K562 (cell line): ENCODE results near the gene ERGIC3. TPM values are rescaled to one million over a fixed set of nuclear protein-coding genes. Genes with fewer than 3 reads are reported as not detected.

Experiments
- ATAC-seq: fragments of 200-7000 bp; cut with Tn5 transposase; 3 replicates; pipeline ENCODE4 v1.9.1; 2020; ENCODE audit warnings: moderate library complexity
- BruUV-seq: library from RNA; stranded (reverse); fragments of 400-500 nt; replicated peaks from 2 replicates; lab custom pipeline; 2021; lab: Mats Ljungman, UMichigan
- CTCF ChIA-PET: fragments of 300-600 bp; formaldehyde crosslinking; extraction: SDS; loops from one replicate; lab custom pipeline; 2021; ENCODE audit warnings: low intra/inter-chr PET ratio; lab: Yijun Ruan, JAX
- POLR2A ChIA-PET: fragments of 300-600, 350-650 bp; sonication (Branson Sonifier 250); formaldehyde crosslinking; extraction: SDS; loops from one replicate; lab custom pipeline; 2021; ENCODE audit warnings: antibody characterized with exemption, inconsistent platforms; lab: Yijun Ruan, JAX
- DNase-seq, 4 experiments: peaks; one replicate each; pipeline versions ENCODE4 v3.0.0 to v3.0.0-alpha.2; 2011 to 2018; ENCODE audit warnings: low spot score in 3 of 4, mixed read lengths in 3 of 4; ENCODE audit errors: extremely low read depth in 1 of 4
- FAIRE-seq: peaks from 2 replicates; lab custom pipeline; 2011; peaks lifted over from hg19 to GRCh38; lab: Jason Lieb, UNC
- H2AFZ ChIP-seq: 2 replicates; pipeline ENCODE4 v1.6.0; 2011; ENCODE audit warnings: low read depth, low read length, control low read depth, inconsistent platforms
- H3K27ac ChIP-seq: fragments of 200-600 bp; 3 replicates; pipeline ENCODE4 v1.8.0; 2011; ENCODE audit warnings: low read depth, mild to moderate bottlenecking, control low read depth, inconsistent platforms, low read length, moderate library complexity, mixed read lengths; ENCODE audit errors: extremely low read depth
- H3K27me3 ChIP-seq, 2 experiments: fragments of 300-600 bp in 1 of 2; 2 replicates in 1 of 2; 3 replicates in 1 of 2; pipeline versions ENCODE4 v1.6.0 to v1.8.0; 2011; ENCODE audit warnings: inconsistent platforms in 2 of 2, low read length in 2 of 2, mild to moderate bottlenecking in 1 of 2, mixed read lengths in 1 of 2, moderate library complexity in 1 of 2; ENCODE audit not compliant: control insufficient read depth in 2 of 2, insufficient read depth in 2 of 2
- H3K36me3 ChIP-seq: fragments of 300-600 bp; 3 replicates; pipeline ENCODE4 v1.8.0; 2011; ENCODE audit warnings: mild to moderate bottlenecking, low read length, inconsistent platforms; ENCODE audit not compliant: control insufficient read depth, insufficient read depth
- H3K4me1 ChIP-seq, 2 experiments: fragments of 200-600 bp in 1 of 2; replicated peaks in 1 of 2; 2 replicates in 1 of 2; 3 replicates in 1 of 2; pipeline versions ENCODE4 v1.5.1 to v1.8.0; 2011; ENCODE audit warnings: inconsistent platforms in 2 of 2, low read length in 2 of 2, mild to moderate bottlenecking in 1 of 2, mixed read lengths in 1 of 2, moderate library complexity in 1 of 2; ENCODE audit not compliant: control insufficient read depth in 2 of 2, insufficient read depth in 2 of 2
- H3K4me2 ChIP-seq: 2 replicates; pipeline ENCODE4 v1.6.1; 2011; ENCODE audit warnings: low read length, control low read depth, inconsistent platforms, mixed read lengths; ENCODE audit not compliant: insufficient read depth
- H3K4me3 ChIP-seq: fragments of 200-600 bp; sonication (generic), shearing (Covaris generic); 2 replicates; pipeline ENCODE4 v1.5.1; 2016; ENCODE audit warnings: control low read depth, inconsistent platforms
- H3K79me2 ChIP-seq: fragments of 200-600 bp; 3 replicates; pipeline ENCODE4 v1.8.0; 2011; ENCODE audit warnings: low read length, inconsistent platforms; ENCODE audit not compliant: control insufficient read depth, insufficient read depth
- H3K9ac ChIP-seq, 2 experiments: 2 replicates each; pipeline versions ENCODE4 v1.6.0 to v1.6.1; 2011; ENCODE audit warnings: low read depth in 2 of 2, low read length in 2 of 2, control low read depth in 1 of 2, inconsistent platforms in 1 of 2, mild to moderate bottlenecking in 1 of 2, mixed read lengths in 1 of 2; ENCODE audit not compliant: insufficient read depth in 1 of 2
- H3K9me1 ChIP-seq: one replicate; pipeline ENCODE4 v1.6.0; 2011; ENCODE audit warnings: inconsistent platforms, mild to moderate bottlenecking, low read length, moderate library complexity; ENCODE audit not compliant: control insufficient read depth, insufficient read depth
- H3K9me3 ChIP-seq: replicated peaks from 2 replicates; pipeline ENCODE4 v1.5.1; 2011; ENCODE audit warnings: low read depth, low read length, inconsistent platforms; ENCODE audit not compliant: control insufficient read depth, insufficient read depth
- H4K20me1 ChIP-seq: replicated peaks from 2 replicates; pipeline ENCODE4 v1.6.1; 2011; ENCODE audit warnings: low read length, inconsistent platforms, mixed read lengths; ENCODE audit not compliant: control insufficient read depth, insufficient read depth
- BRCA1 ChIP-seq, 2 experiments: fragments of 450-650 bp in 1 of 2; sonication (generic) in 1 of 2; formaldehyde crosslinking in 1 of 2; IDR thresholded peaks; 2 replicates each; pipeline versions ENCODE4 v1.5.0 to v1.6.1; 2017 to 2020; ENCODE audit warnings: mild to moderate bottlenecking in 1 of 2, missing genetic modification reagents in 1 of 2
- FOXM1 ChIP-seq, 2 experiments: fragments of 450-650 bp in 1 of 2; sonication (generic) in 1 of 2; formaldehyde crosslinking in 1 of 2; IDR thresholded peaks; 2 replicates each; pipeline versions ENCODE4 v1.6.1 to v1.9.0; 2017 to 2022; ENCODE audit warnings: low read depth in 2 of 2, mild to moderate bottlenecking in 2 of 2, missing genetic modification reagents in 1 of 2, moderate library complexity in 1 of 2
- GABPB2 ChIP-seq: fragments of 250-450 bp; sonication (Bioruptor Pico); conservative IDR thresholded peaks from 2 replicates; pipeline ENCODE4 v1.5.1; 2021; ENCODE audit warnings: mild to moderate bottlenecking
- GTF2F1 ChIP-seq: IDR thresholded peaks from 2 replicates; pipeline ENCODE4 v1.6.1; 2011; ENCODE audit warnings: low read depth, low read length, improper control_type of control experiment
- HLTF ChIP-seq: fragments of 450-650 bp; IDR thresholded peaks from 2 replicates; pipeline ENCODE4 v1.6.1; 2016
- JUN ChIP-seq, 2 experiments: sonication (generic) in 1 of 2; formaldehyde crosslinking in 1 of 2; IDR thresholded peaks; 2 replicates each; pipeline versions ENCODE4 v1.6.1 to v1.8.0; 2012 to 2022; ENCODE audit warnings: borderline replicate concordance in 2 of 2, mild to moderate bottlenecking in 2 of 2, improper control_type of control experiment in 1 of 2, low read depth in 1 of 2, low read length in 1 of 2, missing genetic modification reagents in 1 of 2
- PYGO2 ChIP-seq: fragments of 450-650 bp; IDR thresholded peaks from 2 replicates; pipeline ENCODE4 v1.6.1; 2016; ENCODE audit warnings: mild to moderate bottlenecking, missing genetic modification characterization, moderate library complexity, missing compliant biosample characterization
- RERE ChIP-seq: sonication (generic); formaldehyde crosslinking; IDR thresholded peaks from 2 replicates; pipeline ENCODE4 v1.8.0; 2023; ENCODE audit warnings: missing genetic modification reagents, mild to moderate bottlenecking, borderline replicate concordance
- SFPQ ChIP-seq: fragments of 200-400 bp; formaldehyde crosslinking; IDR thresholded peaks from 2 replicates; pipeline ENCODE4 v1.6.1; 2017; ENCODE audit warnings: mild to moderate bottlenecking, low read depth, low read length, moderate library complexity
- STAT5A ChIP-seq: IDR thresholded peaks from 2 replicates; pipeline ENCODE4 v1.6.1; 2012; ENCODE audit warnings: low read length, inconsistent platforms, borderline replicate concordance
- ZNF224 ChIP-seq: sonication (generic); formaldehyde crosslinking; IDR thresholded peaks from 2 replicates; pipeline ENCODE4 v1.8.0; 2022; ENCODE audit warnings: mild to moderate bottlenecking, missing genetic modification reagents
- ZNF589 ChIP-seq: fragments of 200-800 bp; sonication (Bioruptor generic); IDR thresholded peaks from 2 replicates; pipeline ENCODE4 v1.6.1; 2016; ENCODE audit warnings: low read depth, missing genetic modification characterization, missing compliant biosample characterization
- WGBS: fragments of 100-300 bp; shearing (Covaris generic); methylation state at CpG from one replicate; pipeline ENCODE4 v1.1.6; 2016; ENCODE audit warnings: low coverage, mixed read lengths; ENCODE audit not compliant: insufficient coverage; ENCODE audit errors: missing lambda C conversion rate; 5-methylcytosine and 5-hydroxymethylcytosine counted together
- in situ Hi-C: fragments of 300-500 bp; cut with MboI; formaldehyde crosslinking; loops from 4 replicates; pipeline ENCODE4 v1.15.0; 2018; ENCODE audit warnings: inconsistent platforms, mixed read lengths
- intact Hi-C: fragments of 100-400 bp; cut with micrococcal nuclease; formaldehyde crosslinking; loops from 2 replicates; pipeline ENCODE4 v1.14.2; 2022
- polyA plus RNA-seq, 8 experiments: library from polyadenylated mRNA; depleted of rRNA in 4 of 8; stranded (reverse) in 5 of 8; unstranded in 3 of 8; fragments of >200 nt; fragmentation: Nextera tagmentation in 2 of 8; fragmentation: Illumina TruSeq in 1 of 8; extraction: Ambion mirVana in 2 of 8; extraction: Trizol in 1 of 8; gene quantifications; 2 replicates each; pipeline versions ENCODE4 v1.2.1 to v1.2.3, GENCODE V29; 2011 to 2014; ENCODE audit warnings: inconsistent platforms in 1 of 8, missing spikeins in 1 of 8
- total RNA-seq, 7 experiments: library from RNA; depleted of rRNA in 6 of 7; stranded (reverse); fragments of >200 nt in 6 of 7; fragmentation: Illumina TruSeq in 2 of 7; extraction: Trizol in 2 of 7; gene quantifications; 2 replicates each; pipeline versions ENCODE4 v1.2.1 to v1.2.3, GENCODE V29; 2011 to 2021; ENCODE audit warnings: low replicate concordance in 1 of 7

ERGIC3 gene
- total and polyA plus RNA-seq, 9 of the 15 experiments (the other 6 are each of a cell fraction or from before 2014, with no cell fraction given), result 121 to 278 (median 184) TPM

- H3K27me3 ChIP-seq, result peaks cover 0 to 35% of the 10 kb centered on the region in 2 experiments; a peak in 4 of 5 replicates
- H3K4me3 ChIP-seq, result no peak overlapping the region
- H3K9ac ChIP-seq, result no peak overlapping the region
- TF ChIP-seq ZNF589 (no peak), RERE (CRISPR knock-in tag) (no peak), SFPQ (no peak), JUN (IDR thresholded peaks at IDR 0.05; ENCODE audit: borderline replicate concordance, low read depth, low read length) (no peak), JUN (CRISPR knock-in tag; IDR thresholded peaks at IDR 0.05; ENCODE audit: borderline replicate concordance) (no peak), HLTF (no peak), GABPB2 (CRISPR knock-in tag) (no peak), FOXM1 (IDR thresholded peaks at IDR 0.05; ENCODE audit: low read depth) (no peak), FOXM1 (CRISPR knock-in tag; IDR thresholded peaks at IDR 0.05; ENCODE audit: low read depth) (no peak), GTF2F1 (no peak), PYGO2 (no peak), STAT5A (no peak), ZNF224 (CRISPR knock-in tag) (no peak), BRCA1 (IDR thresholded peaks at IDR 0.05) (no peak), BRCA1 (CRISPR knock-in tag; IDR thresholded peaks at IDR 0.05) (no peak)
- DNase-seq (no peak), ATAC-seq (no peak), FAIRE-seq (no peak)
- ChIA-PET POLR2A (interaction anchor here (1.1 kb wide), 1 partner anchor 17 kb away, joined by 4 read pairs; the partner anchor contains the start of gene SPAG4), CTCF (no interaction called here)
- WGBS, result 31% methylated on average over 7 of the region's 7 CpGs
- H3K9me1 ChIP-seq, result no peaks in the 10 kb centered on the region
- no TSS peak for BruUV-seq
- in situ Hi-C loops (no loop called here), intact Hi-C loops (no loop called here)
- H3K4me2 ChIP-seq, result no peak overlapping the region
- H3K4me1 ChIP-seq, result peaks cover 0 to 35% of the 10 kb centered on the region in 2 experiments; a peak in 3 of 5 replicates
- H3K79me2 ChIP-seq, result no peaks in the 10 kb centered on the region
- H3K36me3 ChIP-seq, result no peaks in the 10 kb centered on the region
- no peak overlapping the region for H3K27ac ChIP-seq
- H3K9me3 ChIP-seq, result no peaks in the 10 kb centered on the region
- H4K20me1 ChIP-seq, result no peaks in the 10 kb centered on the region
- no peak overlapping the region for H2AFZ ChIP-seq
These were observed 56.6 kb downstream of the ERGIC3 start for GRCh38 chr20:35598476-35598875.
